HG03469 (cell line): Measurements from ENCODE around the gene TUBAL3.
"Not testable (repeated sequence)": the region's sequence is repeated elsewhere in the genome, so short reads cannot be mapped to it uniquely, and the experiment has no call there.

Experiments used
- ATAC-seq: cut with Tn5 transposase; IDR thresholded peaks from one replicate; pipeline ENCODE4 v1.9.1; 2021; ENCODE audit warnings: mild to moderate bottlenecking, moderate library complexity, moderate number of reproducible peaks; ENCODE audit not compliant: unreplicated experiment

The TUBAL3 gene

GRCh38 chr10:5381187-5381586, 23.4 kb downstream of the TUBAL3 start:
- ATAC-seq: no peak

- ATAC-seq: not testable (repeated sequence)
These were observed 24.2 kb downstream of the TUBAL3 start for GRCh38 chr10:5380395-5380794.

- not testable (repeated sequence) for ATAC-seq
These were observed 25.4 kb downstream of the TUBAL3 start for GRCh38 chr10:5379202-5379601.

- ATAC-seq: no peak
These were observed 28.2 kb downstream of the TUBAL3 start for GRCh38 chr10:5376450-5376849.

GRCh38 chr10:5373891-5374611, 30.6 kb downstream of the TUBAL3 start:
- no peak for ATAC-seq

GRCh38 chr10:5373307-5373706, 31.3 kb downstream of the TUBAL3 start:
- ATAC-seq: no peak

GRCh38 chr10:5370493-5371352, 33.9 kb downstream of the TUBAL3 start:
- no peak for ATAC-seq

- ATAC-seq: no peak
These were observed 35.1 kb downstream of the TUBAL3 start for GRCh38 chr10:5369362-5370158.

- no peak for ATAC-seq
These were observed 38.7 kb downstream of the TUBAL3 start for GRCh38 chr10:5365928-5366327.

- no peak for ATAC-seq
These were observed 39.7 kb downstream of the TUBAL3 start, which contains the start of gene UCN3 for GRCh38 chr10:5364890-5365338. TSS of gene UCN3 (plus strand) at chr10:5364966. CDS start at chr10:5373721, 8,755 bp downstream.

GRCh38 chr10:5364374-5364773, 40.3 kb downstream of the TUBAL3 start:
- no peak for ATAC-seq

GRCh38 chr10:5362873-5363272, 41.8 kb downstream of the TUBAL3 start:
- ATAC-seq: no peak

GRCh38 chr10:5361966-5362365, 42.7 kb downstream of the TUBAL3 start:
- ATAC-seq: no peak

GRCh38 chr10:5360318-5360915, 44.2 kb downstream of the TUBAL3 start:
- no peak for ATAC-seq

GRCh38 chr10:5356302-5356763, 48.3 kb downstream of the TUBAL3 start:
- ATAC-seq: no peak

- ATAC-seq: no peak
These were observed 48.9 kb downstream of the TUBAL3 start for GRCh38 chr10:5355594-5356301.

GRCh38 chr10:5354068-5354467, 50.6 kb downstream of the TUBAL3 start:
- no peak for ATAC-seq

GRCh38 chr10:5349362-5349761, 55.3 kb downstream of the TUBAL3 start:
- ATAC-seq: no peak

GRCh38 chr10:5346881-5347280, 57.7 kb downstream of the TUBAL3 start:
- ATAC-seq: no peak

GRCh38 chr10:5344746-5345145, 59.9 kb downstream of the TUBAL3 start:
- no peak for ATAC-seq
